HG03280 (cell line): ENCODE data around the gene MED13.
"Not testable (repeated sequence)": the region's sequence is repeated elsewhere in the genome, so short reads cannot be mapped to it uniquely, and the experiment has no call there.

ENCODE experiments used
- ATAC-seq: cut with Tn5 transposase; IDR thresholded peaks from one replicate; pipeline ENCODE4 v1.9.1; 2021; ENCODE audit warnings: mild to moderate bottlenecking, moderate library complexity; ENCODE audit not compliant: unreplicated experiment

The MED13 gene

GRCh38 chr17:61997664-61998063 is 67.4 kb downstream of the MED13 start:
- ATAC-seq, result no peak

GRCh38 chr17:61996916-61997605 is 68.0 kb downstream of the MED13 start:
- no peak for ATAC-seq

GRCh38 chr17:61989509-61989908 is 75.6 kb downstream of the MED13 start:
- ATAC-seq, result no peak

GRCh38 chr17:61986898-61987297 is 78.2 kb downstream of the MED13 start:
- ATAC-seq, result no peak

GRCh38 chr17:61984821-61985220 is 80.3 kb downstream of the MED13 start:
- no peak for ATAC-seq

GRCh38 chr17:61981323-61981722 is 83.8 kb downstream of the MED13 start:
- ATAC-seq, result no peak

- no peak for ATAC-seq
These were observed 84.5 kb downstream of the MED13 start for GRCh38 chr17:61980535-61980934.

GRCh38 chr17:61974115-61974514 is 91.0 kb downstream of the MED13 start:
- no peak for ATAC-seq

GRCh38 chr17:61972311-61972710 is 92.8 kb downstream of the MED13 start:
- no peak for ATAC-seq

GRCh38 chr17:61970030-61970429 is 95.0 kb downstream of the MED13 start:
- ATAC-seq, result no peak

- no peak for ATAC-seq
These were observed 96.3 kb downstream of the MED13 start for GRCh38 chr17:61968757-61969156.

- no peak for ATAC-seq
These were observed 97.3 kb downstream of the MED13 start for GRCh38 chr17:61967729-61968128.

GRCh38 chr17:61966191-61966590 is 98.9 kb downstream of the MED13 start:
- ATAC-seq, result no peak

GRCh38 chr17:61955619-61956018 is 109.5 kb downstream of the MED13 start:
- ATAC-seq, result no peak

- no peak for ATAC-seq
These were observed 117.6 kb downstream of the MED13 start for GRCh38 chr17:61947367-61948078.

GRCh38 chr17:61946359-61946758 is 118.7 kb downstream of the MED13 start:
- ATAC-seq, result no peak

- ATAC-seq, result no peak
These were observed 122.0 kb downstream of the MED13 start for GRCh38 chr17:61943117-61943516.

GRCh38 chr17:61942085-61942484 is 123.0 kb downstream of the MED13 start:
- ATAC-seq, result no peak

GRCh38 chr17:61928101-61928436 is 137.0 kb downstream of the MED13 start:
- ATAC-seq, result peak; percentile 5

GRCh38 chr17:61927208-61928100 is 137.6 kb downstream of the MED13 start, which contains the start of gene INTS2:
Gene INTS2 (minus strand): TSS chr17:61927982. CDS start chr17:61926644, 1,338 bp downstream.
- ATAC-seq, result peak; percentile 77

GRCh38 chr17:61926826-61927207 is 138.3 kb downstream of the MED13 start:
- ATAC-seq, result no peak

GRCh38 chr17:61915162-61915561 is 149.9 kb downstream of the MED13 start:
- not testable (repeated sequence) for ATAC-seq
